ENCODE results near the gene HBS1L.

The HBS1L gene

DNA sequence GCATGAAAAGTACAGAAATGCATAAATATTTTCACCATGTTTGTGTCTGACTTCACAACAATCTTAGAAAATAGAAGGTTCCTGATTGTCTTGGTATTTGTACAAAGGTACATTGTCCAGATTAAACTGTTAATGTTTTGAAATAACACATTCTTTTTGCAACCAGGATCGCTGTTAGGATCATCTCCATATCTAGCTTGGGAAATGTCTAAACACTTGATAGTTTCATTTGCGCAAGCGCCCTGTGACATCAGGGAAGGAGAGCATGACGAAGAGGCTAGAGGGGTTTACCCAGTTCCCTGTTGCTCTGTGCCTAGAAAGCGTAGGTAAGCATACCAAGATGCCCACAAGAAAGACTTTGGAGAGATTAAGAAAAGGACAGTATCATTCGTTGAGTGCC lies 124.2 kb downstream of the HBS1L start:
- Histone ChIP-seq H3K9me2 (replicated peaks; ENCODE audit: control insufficient read depth, low read length) (no peaks in the 10 kb centered on the region), H3K4me2 (ENCODE audit: low read length) (no peak overlapping the region), H4K20me1 (ENCODE audit: control insufficient read depth, insufficient read depth, low read depth, low read length) (no peaks in the 10 kb centered on the region), H3K4me3 (ENCODE audit: low read length) (no peak overlapping the region), H3K79me2 (ENCODE audit: control insufficient read depth, low read length) (no peaks in the 10 kb centered on the region), H3K36me3 (ENCODE audit: control insufficient read depth, low read length) (no peaks in the 10 kb centered on the region), H3K27ac (ENCODE audit: low read depth, low read length) (no peak overlapping the region), H3K9me3 (ENCODE audit: control insufficient read depth, insufficient read depth, low read length) (no peaks in the 10 kb centered on the region), H3K4me1 (ENCODE audit: control insufficient read depth, low read length) (no peaks in the 10 kb centered on the region), H3K27me3 (ENCODE audit: control insufficient read depth, low read length) (peaks cover 7% of the 10 kb centered on the region; the same call in 1 of the 2 replicates), H3F3A (ENCODE audit: control insufficient read depth, insufficient read depth) (no peaks in the 10 kb centered on the region)
- TF ChIP-seq, protein P1, sequence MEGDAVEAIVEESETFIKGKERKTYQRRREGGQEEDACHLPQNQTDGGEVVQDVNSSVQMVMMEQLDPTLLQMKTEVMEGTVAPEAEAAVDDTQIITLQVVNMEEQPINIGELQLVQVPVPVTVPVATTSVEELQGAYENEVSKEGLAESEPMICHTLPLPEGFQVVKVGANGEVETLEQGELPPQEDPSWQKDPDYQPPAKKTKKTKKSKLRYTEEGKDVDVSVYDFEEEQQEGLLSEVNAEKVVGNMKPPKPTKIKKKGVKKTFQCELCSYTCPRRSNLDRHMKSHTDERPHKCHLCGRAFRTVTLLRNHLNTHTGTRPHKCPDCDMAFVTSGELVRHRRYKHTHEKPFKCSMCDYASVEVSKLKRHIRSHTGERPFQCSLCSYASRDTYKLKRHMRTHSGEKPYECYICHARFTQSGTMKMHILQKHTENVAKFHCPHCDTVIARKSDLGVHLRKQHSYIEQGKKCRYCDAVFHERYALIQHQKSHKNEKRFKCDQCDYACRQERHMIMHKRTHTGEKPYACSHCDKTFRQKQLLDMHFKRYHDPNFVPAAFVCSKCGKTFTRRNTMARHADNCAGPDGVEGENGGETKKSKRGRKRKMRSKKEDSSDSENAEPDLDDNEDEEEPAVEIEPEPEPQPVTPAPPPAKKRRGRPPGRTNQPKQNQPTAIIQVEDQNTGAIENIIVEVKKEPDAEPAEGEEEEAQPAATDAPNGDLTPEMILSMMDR (IDR thresholded peaks at IDR 0.05; ENCODE audit: low read depth, low read length, poor library complexity, severe bottlenecking) = no peak
- no peak for TF ChIP-seq EZH2phosphoT487 (IDR thresholded peaks at IDR 0.05; ENCODE audit: borderline replicate concordance, low read length)

- Histone ChIP-seq H3K27ac (ENCODE audit: low read depth, low read length) (no peak overlapping the region), H3K4me2 (ENCODE audit: low read length) (no peak overlapping the region), H3K9me2 (replicated peaks; ENCODE audit: control insufficient read depth, low read length) (no peaks in the 10 kb centered on the region), H3K36me3 (ENCODE audit: control insufficient read depth, low read length) (no peaks in the 10 kb centered on the region), H3K9me3 (ENCODE audit: control insufficient read depth, insufficient read depth, low read length) (no peaks in the 10 kb centered on the region), H4K20me1 (ENCODE audit: control insufficient read depth, insufficient read depth, low read depth, low read length) (no peaks in the 10 kb centered on the region), H3K27me3 (ENCODE audit: control insufficient read depth, low read length) (peaks cover 10% of the 10 kb centered on the region; the same call in 1 of the 2 replicates), H3K4me3 (ENCODE audit: low read length) (no peak overlapping the region), H3F3A (ENCODE audit: control insufficient read depth, insufficient read depth) (no peaks in the 10 kb centered on the region), H3K4me1 (ENCODE audit: control insufficient read depth, low read length) (no peaks in the 10 kb centered on the region), H3K79me2 (ENCODE audit: control insufficient read depth, low read length) (no peaks in the 10 kb centered on the region)
- no peak for TF ChIP-seq EZH2phosphoT487 (IDR thresholded peaks at IDR 0.05; ENCODE audit: borderline replicate concordance, low read length)
- TF ChIP-seq, protein P1 (IDR thresholded peaks at IDR 0.05; ENCODE audit: low read depth, low read length, poor library complexity, severe bottlenecking) = no peak
Observed at GRCh38 chr6:134928151-134928900, 126.3 kb downstream of the HBS1L start.

DNA sequence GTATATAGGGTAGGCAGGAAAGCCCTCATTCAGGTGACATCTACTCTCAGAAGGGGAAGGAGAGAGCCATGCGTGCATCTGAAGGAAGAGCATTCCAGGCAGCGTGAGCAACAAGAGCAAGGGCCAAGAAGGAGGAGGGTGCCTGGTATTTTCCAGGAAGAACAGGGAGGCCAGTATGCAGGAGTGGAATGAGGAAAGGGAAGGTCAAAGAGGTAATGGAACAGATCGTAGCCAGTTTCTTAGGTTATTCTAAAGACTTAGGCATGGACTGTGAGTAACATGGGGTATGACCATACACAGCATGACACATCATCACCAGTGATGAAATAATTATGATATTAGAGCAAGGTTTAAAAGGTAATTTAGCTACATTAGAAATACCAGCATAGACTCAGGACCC lies 128.8 kb downstream of the HBS1L start:
- no peak overlapping the region for H3K4me2 ChIP-seq (ENCODE audit: low read length)
- no peak overlapping the region for H3K4me3 ChIP-seq (ENCODE audit: low read length)
- H4K20me1 ChIP-seq (ENCODE audit: control insufficient read depth, insufficient read depth, low read depth, low read length) = no peaks in the 10 kb centered on the region
- H3F3A ChIP-seq (ENCODE audit: control insufficient read depth, insufficient read depth) = no peaks in the 10 kb centered on the region
- H3K27ac ChIP-seq (ENCODE audit: low read depth, low read length) = no peak overlapping the region
- no peaks in the 10 kb centered on the region for H3K36me3 ChIP-seq (ENCODE audit: control insufficient read depth, low read length)
- H3K27me3 ChIP-seq (ENCODE audit: control insufficient read depth, low read length) = peaks cover 10% of the 10 kb centered on the region; the same call in 1 of the 2 replicates
- no peaks in the 10 kb centered on the region for H3K4me1 ChIP-seq (ENCODE audit: control insufficient read depth, low read length)
- no peaks in the 10 kb centered on the region for H3K9me2 ChIP-seq (replicated peaks; ENCODE audit: control insufficient read depth, low read length)
- no peaks in the 10 kb centered on the region for H3K9me3 ChIP-seq (ENCODE audit: control insufficient read depth, insufficient read depth, low read length)
- H3K79me2 ChIP-seq (ENCODE audit: control insufficient read depth, low read length) = no peaks in the 10 kb centered on the region
- TF ChIP-seq, protein P1 (IDR thresholded peaks at IDR 0.05; ENCODE audit: low read depth, low read length, poor library complexity, severe bottlenecking) = no peak
- no peak for TF ChIP-seq EZH2phosphoT487 (IDR thresholded peaks at IDR 0.05; ENCODE audit: borderline replicate concordance, low read length)
